Measurements from ENCODE around the gene PTAR1.

Gene PTAR1

DNA sequence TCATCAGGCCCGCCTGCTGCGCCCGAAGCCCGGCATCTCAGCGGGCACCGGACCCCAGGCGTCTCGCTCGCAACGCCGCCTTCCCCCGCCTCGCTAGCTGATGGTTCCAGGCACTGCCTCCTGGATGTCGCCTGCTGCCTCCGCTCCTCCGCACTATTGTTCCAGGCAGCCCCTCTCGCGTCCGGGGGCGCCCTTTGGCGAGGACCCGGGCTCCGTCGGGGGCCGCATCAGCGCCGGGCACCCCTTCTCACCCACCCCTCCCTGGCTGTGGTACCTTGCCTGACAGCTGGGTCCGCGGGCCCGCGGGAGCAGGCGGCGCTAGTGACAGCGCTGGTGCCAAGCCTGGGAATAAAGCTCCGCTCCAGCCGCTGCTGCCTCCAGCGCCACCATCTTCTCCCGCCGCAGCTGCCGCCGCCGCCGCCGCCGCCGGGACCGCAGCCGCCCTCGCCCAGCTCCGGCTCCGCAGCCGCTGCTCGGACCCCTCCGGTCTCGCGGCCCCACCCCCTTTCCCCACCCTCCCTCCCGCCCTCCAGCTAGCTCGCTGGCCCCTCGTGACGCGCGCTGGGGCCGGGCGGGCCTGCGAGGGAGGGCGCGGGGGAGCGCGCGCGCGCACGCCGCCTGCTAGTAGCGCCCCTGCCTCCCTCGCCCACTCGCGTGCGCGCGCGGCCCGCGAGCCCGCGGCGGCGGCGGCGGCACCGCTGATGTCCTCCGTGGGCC lies 87.8 kb downstream of the PTAR1 start, which contains the start of gene APBA1:
TSS of gene APBA1 (minus strand) at position 493 of the 717 bp plus-strand sequence.
- Mint-ChIP-seq H3K4me1 (peaks cover 23% of the 10 kb centered on the region), H3K27me3 (ENCODE audit: low read depth, poor library complexity) (no peaks in the 10 kb centered on the region), H3K4me3 (peak within 1 kb of the TSS; percentile 81), H3K27ac (no peak within 1 kb of the TSS), H3K9me3 (no peaks in the 10 kb centered on the region), H3K36me3 (ENCODE audit: low read depth) (no peaks in the 10 kb centered on the region)
- peak; percentile 78 for DNase-seq
- TF ChIP-seq, protein P1, sequence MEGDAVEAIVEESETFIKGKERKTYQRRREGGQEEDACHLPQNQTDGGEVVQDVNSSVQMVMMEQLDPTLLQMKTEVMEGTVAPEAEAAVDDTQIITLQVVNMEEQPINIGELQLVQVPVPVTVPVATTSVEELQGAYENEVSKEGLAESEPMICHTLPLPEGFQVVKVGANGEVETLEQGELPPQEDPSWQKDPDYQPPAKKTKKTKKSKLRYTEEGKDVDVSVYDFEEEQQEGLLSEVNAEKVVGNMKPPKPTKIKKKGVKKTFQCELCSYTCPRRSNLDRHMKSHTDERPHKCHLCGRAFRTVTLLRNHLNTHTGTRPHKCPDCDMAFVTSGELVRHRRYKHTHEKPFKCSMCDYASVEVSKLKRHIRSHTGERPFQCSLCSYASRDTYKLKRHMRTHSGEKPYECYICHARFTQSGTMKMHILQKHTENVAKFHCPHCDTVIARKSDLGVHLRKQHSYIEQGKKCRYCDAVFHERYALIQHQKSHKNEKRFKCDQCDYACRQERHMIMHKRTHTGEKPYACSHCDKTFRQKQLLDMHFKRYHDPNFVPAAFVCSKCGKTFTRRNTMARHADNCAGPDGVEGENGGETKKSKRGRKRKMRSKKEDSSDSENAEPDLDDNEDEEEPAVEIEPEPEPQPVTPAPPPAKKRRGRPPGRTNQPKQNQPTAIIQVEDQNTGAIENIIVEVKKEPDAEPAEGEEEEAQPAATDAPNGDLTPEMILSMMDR (IDR thresholded peaks at IDR 0.05): no peak

DNA sequence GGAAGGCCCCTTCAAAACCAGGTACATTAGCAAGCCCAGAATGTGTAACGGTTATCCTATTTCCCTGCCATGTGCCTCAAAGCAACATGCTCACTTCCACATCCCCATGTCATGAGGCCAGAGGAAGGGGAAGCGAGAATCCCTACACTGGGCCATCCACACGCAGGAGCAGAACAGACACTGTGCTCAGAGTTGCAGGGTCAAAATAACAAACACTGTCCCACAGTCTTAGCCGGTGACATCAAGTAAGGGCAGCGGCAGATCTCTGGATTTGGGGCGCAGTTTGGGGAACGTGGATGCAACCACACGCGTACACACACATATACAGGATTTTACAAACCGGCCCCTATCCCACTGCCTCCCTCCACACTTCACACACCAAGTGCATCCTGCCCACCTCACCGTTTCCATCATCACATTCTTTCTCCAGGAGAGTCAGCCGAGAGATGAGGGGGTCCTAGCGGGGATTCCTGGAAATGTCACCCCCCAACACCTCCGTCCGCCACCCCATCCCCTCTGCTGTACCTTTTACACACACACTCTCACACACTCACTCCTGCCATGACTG lies 88.4 kb downstream of the PTAR1 start:
- Mint-ChIP-seq H3K27ac (no peak overlapping the region), H3K36me3 (ENCODE audit: low read depth) (no peaks in the 10 kb centered on the region), H3K4me3 (peak overlapping the region; percentile 79), H3K27me3 (ENCODE audit: low read depth, poor library complexity) (no peaks in the 10 kb centered on the region), H3K9me3 (no peaks in the 10 kb centered on the region), H3K4me1 (peaks cover 23% of the 10 kb centered on the region)
- no peak for DNase-seq
- TF ChIP-seq, protein P1 (IDR thresholded peaks at IDR 0.05): no peak

DNA sequence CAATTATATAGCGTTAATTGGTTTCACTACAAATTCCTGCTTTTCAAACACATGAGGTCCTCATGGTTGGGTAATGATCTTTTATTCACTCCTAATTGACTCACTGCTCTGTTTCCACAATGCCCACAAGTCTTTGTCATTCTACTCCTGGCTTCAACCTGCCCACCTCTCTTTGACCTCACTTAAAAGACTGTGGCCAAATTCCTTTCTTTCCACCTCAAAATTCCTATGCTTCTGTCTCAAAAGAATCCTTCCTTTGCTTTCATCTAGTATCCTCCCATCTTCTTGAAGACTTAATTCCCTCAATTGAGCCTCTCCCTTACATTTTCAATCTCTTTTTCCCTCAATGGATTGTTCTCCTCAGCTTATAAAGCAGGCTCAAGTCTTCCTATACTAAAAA lies 92.5 kb downstream of the PTAR1 start:
- DNase-seq: no peak
- H3K9me3 Mint-ChIP-seq: no peaks in the 10 kb centered on the region
- H3K36me3 Mint-ChIP-seq (ENCODE audit: low read depth): no peaks in the 10 kb centered on the region
- TF ChIP-seq, protein P1 (IDR thresholded peaks at IDR 0.05): no peak
- H3K27me3 Mint-ChIP-seq (ENCODE audit: low read depth, poor library complexity): peaks cover 5% of the 10 kb centered on the region
- peaks cover 9% of the 10 kb centered on the region for H3K4me1 Mint-ChIP-seq
- no peak overlapping the region for H3K4me3 Mint-ChIP-seq
- no peak overlapping the region for H3K27ac Mint-ChIP-seq

DNA sequence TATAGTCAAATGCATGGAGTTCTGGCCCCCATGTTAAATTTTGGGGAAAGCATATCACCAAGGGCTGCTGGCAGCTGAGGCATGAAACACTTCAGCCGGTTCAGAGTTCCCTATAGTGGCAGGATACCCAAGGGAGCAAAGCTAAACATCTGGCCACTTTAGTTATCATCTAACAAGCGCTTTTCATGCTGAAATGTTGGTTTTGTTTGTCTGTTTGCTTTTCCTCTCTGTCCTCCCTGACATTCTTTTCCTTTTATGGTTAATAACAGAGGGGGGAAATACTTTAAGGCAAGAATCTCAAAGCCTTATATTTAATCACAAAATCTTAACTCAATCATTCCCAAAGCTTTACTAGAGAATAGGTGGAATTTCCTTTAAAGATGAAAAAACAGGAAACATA lies 99.5 kb downstream of the PTAR1 start:
- no peak for DNase-seq
- H3K27me3 Mint-ChIP-seq (ENCODE audit: low read depth, poor library complexity): peaks cover 8% of the 10 kb centered on the region

More for the DNA sequence above, 99.5 kb downstream of the PTAR1 start:
- Mint-ChIP-seq H3K36me3 (ENCODE audit: low read depth) (no peaks in the 10 kb centered on the region), H3K4me1 (no peaks in the 10 kb centered on the region), H3K4me3 (no peak overlapping the region), H3K27ac (no peak overlapping the region), H3K9me3 (no peaks in the 10 kb centered on the region)
- TF ChIP-seq, protein P1 (IDR thresholded peaks at IDR 0.05): no peak

All from nephron progenitor cell (in vitro differentiated cells).